Skin epidermis (tissue), 12 donors: ENCODE data around the gene TRIM73.
"Not testable (repeated sequence)": the region's sequence is repeated elsewhere in the genome, so short reads cannot be mapped to it uniquely, and the experiment has no call there.

ENCODE experiments used
- H3K27ac ChIP-seq, 21 experiments: fragments of 200-600 bp; sonication (generic) in 11 of 21; one replicate each; pipeline ENCODE4 v1.5.0; 2020; ENCODE audit warnings: mild to moderate bottlenecking in 3 of 21, inconsistent platforms in 2 of 21, moderate library complexity in 2 of 21
- H3K4me3 ChIP-seq, 7 experiments: fragments of 200-600 bp; sonication (generic) in 2 of 7; one replicate each; pipeline ENCODE4 v1.5.0; 2020; ENCODE audit warnings: inconsistent platforms in 2 of 7, mild to moderate bottlenecking in 2 of 7, moderate library complexity in 1 of 7

The TRIM73 gene

DNA sequence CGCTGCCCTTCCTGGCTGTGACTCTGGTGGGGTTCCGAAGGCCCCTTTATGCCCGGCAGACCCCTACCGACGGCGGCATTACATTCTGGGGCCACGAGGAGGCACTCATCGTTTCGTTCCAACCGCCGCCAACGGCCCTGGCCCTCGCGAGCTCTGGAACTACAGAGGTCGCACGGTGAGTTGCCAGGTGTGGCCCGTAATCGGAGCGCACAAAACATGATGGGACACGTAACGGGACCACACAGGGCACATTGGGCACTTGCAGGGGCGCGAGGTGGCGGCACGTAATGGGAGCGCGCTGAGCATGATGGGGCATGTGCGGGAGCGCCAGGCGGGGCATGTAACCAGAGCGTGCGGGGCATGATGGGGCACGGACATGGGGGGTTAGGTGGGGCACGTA, at the start of gene TRIM73:
TRIM73 (plus strand) TSS at position 301 of the 400 bp plus-strand sequence. CDS start 3,305 bp downstream, outside the sequence.
- H3K4me3 ChIP-seq, H3K27ac ChIP-seq: not testable (repeated sequence)

DNA sequence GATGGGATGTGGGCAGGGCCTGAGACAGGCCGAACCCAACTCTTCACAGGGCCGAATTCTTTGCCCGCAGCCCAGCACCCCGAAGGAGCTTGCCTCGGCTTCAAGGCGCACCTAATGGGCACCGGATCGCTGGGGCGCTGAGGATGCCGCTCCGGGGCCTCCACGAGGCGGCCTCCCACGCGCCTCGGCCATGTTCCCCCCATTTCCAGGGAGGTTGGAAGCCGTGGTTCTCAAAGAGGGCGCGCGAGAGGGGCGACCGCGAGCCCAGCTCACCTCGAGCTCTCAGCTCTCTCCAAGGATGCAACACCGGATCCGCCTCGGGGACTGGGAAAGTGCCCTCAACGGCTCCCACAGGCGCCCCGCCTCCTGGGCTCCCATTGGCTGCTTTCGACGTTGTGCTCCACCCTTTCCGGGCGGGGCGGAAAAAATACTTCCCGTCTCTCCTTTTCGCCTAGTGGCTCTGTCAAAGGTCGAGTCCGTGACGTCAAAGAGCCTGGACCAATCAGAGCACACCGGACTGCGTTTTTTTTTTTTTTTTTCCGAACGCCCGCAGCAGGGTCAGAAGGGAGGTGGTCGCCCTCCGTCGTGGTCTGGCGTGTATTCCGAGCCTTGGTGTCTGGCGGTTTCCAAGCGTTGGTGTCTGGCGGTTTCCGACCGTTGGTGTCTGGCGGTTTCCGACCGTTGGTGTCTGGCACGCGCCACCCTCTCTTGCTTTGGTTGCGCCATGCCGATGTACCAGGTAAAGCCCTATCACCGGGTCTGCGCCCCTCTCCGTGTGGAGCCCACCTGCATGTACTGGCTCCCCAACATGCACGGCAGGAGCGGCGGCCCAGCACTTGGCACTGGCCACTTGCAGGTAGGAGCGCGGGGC, 36.5 kb upstream of the TRIM73 start:
- peak overlapping the region in 5 of 7 experiments; percentile 16 to 48 (median 40) for H3K4me3 ChIP-seq
- H3K27ac ChIP-seq, result peak overlapping the region in 8 of 21 experiments; percentile 30 to 79 (median 54)

DNA sequence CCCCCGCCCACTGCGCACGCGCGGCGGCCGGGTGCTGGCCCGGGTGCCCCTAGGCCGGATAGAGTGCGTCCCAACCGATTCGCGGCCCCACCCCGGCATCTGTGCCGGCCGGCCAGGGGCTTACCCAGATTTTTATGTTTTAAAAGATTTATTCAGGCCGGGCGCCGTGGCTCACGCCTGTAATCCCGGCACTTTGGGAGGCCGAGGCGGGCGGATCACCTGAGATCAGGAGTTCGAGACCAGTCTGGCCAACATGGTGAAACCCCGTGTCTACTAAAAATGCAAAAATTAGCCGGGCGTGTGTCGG, 35.9 kb upstream of the TRIM73 start:
- peak overlapping the region in 4 of 21 experiments; percentile 30 to 79 (median 44) for H3K27ac ChIP-seq
- peak overlapping the region in 5 of 7 experiments; percentile 16 to 48 (median 40) for H3K4me3 ChIP-seq

DNA sequence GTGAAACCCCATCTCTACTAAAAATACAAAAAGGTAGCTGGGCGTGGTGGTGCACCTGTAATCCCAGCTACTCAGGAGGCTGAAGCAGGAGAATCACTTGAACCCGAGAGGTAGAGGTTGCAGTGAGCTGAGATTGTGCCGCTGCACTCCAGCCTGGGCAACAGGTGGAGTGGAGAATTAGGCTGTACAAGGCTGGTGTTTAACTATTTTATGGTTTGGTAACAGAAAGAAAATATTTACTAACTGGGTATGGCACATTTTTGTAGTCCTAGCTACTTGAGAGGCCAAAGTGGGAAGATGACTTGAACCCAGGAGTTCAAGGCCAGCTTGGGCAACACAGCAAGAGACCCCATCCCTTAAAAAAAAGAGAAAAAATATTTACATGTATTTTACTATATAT, 31.4 kb upstream of the TRIM73 start:
- H3K4me3 ChIP-seq, H3K27ac ChIP-seq: not testable (repeated sequence)

DNA sequence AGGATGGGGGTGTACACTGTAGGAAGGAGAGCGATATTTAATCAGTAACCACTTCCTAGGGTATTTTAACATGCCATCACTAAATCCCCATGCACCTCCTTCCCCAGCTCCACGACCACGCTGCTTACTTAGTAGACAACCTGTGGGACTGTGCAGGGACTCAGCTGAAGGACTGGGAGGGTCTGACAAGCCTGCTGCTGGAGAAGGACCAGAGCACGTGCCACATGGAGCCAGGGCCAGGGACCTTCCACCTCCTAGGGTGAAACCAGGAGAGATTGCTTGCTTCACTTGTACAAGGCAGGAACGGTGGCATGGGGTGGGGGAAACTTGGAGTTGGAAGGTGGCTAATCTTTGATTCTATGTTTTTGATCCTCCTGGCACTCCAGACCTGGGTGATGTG, 28.8 kb upstream of the TRIM73 start:
- not testable (repeated sequence) for H3K27ac ChIP-seq, H3K4me3 ChIP-seq

DNA sequence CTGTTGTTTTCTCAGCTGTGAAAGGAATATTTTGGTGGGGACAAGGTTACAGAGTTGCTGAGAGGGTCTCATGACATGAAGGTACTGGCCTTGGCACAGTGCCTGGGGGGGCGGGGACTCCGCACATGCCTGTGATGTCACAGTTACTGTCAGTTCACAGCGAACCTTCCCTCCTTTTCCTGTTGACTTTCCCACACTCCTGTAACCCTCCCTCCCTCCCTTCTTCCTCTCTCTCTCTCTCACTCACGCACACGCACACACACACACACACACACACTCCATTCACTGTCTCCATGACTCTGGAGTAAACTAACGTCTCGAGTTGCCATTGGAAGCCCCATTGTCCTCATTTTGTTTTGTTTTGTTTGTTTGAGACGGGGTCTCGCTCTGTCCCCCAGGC, 28.1 kb upstream of the TRIM73 start:
- H3K4me3 ChIP-seq, H3K27ac ChIP-seq: not testable (repeated sequence)

DNA sequence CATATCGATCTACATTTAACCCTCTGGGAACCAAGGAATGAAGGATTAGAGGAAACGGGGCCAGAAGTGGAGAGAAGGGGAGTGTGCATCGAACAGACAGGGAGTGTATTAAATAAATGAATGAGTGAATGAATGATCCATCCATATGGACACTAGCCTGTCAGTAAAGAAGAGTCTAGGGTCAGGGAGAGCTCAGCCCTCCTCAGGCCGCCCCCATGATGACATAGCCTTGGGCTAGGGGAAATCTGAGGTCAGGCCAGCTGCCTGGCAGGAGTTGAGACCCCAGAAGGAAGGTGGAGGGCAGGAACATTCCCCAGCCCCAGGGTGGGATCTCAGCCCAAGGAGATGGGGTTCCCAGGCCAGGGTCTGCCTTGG, 21.3 kb upstream of the TRIM73 start:
- H3K4me3 ChIP-seq, result not testable (repeated sequence)

DNA sequence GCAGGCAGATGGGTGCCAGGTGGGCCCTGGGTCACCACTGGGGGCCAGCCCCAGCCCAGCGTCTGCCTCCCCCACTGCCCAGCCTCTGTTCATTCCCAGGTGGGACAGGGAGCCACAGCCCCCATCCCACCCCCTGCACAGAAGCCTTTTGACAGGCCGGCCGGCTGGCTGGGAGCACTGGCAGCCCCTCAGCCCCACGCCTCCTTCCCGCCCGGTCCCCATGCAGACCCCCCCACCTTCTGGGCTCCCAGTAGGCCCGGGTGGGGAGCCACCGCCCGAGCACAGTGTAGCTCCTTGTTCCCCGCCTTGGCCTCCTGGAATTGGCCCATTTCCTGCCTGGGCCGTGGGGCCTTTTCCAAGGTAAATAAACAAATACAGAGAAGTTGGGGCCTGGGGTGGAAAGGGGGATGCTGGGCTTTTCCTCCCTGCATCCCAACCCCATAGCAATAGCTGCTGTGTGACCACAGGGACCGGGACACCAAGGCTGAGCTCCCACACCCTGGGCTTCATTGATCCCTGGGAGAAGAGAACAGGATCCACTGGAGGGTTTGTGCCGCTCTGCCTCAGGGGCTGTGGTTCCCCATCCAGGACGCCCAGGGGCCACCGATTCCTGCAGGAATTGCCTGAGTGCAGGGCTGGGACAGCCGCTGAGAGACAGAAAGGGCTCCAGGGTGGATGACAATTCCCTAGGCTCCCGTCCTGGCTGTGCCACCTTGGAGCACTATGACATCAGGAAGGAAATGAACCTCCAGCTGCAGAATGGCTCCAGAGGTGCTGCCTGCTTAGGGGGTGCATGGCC, 20.7 kb upstream of the TRIM73 start:
- H3K27ac ChIP-seq, H3K4me3 ChIP-seq: not testable (repeated sequence)

More for the DNA sequence above, 21.3 kb upstream of the TRIM73 start:
- not testable (repeated sequence) for H3K27ac ChIP-seq

DNA sequence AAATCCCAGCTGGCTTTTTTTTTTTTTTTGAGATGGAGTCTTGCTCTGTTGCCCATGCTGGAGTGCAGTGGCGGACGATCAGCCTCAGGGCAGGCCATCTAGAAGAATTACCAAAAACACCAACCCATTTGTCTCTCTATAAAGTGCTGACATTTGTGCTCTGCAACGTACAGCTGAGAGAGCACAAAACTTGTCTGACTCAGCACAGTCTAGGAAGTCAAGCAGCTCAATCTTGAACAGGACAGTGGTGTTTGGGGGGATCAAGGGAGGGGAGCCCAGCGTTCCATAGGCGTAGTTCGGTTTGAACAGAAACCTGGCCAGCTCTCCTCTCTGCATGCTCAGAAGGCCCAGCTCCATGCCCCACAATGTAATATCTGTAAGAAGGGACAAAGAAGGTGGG, 2.2 kb upstream of the TRIM73 start:
- not testable (repeated sequence) for H3K27ac ChIP-seq, H3K4me3 ChIP-seq

DNA sequence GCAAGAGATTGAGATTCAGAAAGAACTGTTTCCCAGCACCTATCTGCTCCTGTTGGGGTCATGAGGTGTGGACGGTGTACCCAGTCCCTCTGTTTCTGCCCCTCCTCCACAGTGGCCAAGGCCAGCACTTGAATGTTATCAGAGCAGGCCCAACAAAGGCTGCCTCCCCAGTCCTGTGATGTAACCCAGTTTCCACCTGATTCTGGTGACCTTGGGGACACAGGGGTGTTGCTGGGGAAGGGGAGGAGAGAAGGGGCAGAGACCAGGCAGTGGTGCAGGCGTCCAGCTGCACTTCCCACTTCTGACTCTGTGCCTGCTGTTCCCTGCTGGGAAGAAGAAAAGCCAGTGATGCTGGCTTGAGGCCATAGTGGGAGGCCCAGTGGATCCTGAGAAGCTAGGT, 2.4 kb downstream of the TRIM73 start:
- not testable (repeated sequence) for H3K4me3 ChIP-seq, H3K27ac ChIP-seq

DNA sequence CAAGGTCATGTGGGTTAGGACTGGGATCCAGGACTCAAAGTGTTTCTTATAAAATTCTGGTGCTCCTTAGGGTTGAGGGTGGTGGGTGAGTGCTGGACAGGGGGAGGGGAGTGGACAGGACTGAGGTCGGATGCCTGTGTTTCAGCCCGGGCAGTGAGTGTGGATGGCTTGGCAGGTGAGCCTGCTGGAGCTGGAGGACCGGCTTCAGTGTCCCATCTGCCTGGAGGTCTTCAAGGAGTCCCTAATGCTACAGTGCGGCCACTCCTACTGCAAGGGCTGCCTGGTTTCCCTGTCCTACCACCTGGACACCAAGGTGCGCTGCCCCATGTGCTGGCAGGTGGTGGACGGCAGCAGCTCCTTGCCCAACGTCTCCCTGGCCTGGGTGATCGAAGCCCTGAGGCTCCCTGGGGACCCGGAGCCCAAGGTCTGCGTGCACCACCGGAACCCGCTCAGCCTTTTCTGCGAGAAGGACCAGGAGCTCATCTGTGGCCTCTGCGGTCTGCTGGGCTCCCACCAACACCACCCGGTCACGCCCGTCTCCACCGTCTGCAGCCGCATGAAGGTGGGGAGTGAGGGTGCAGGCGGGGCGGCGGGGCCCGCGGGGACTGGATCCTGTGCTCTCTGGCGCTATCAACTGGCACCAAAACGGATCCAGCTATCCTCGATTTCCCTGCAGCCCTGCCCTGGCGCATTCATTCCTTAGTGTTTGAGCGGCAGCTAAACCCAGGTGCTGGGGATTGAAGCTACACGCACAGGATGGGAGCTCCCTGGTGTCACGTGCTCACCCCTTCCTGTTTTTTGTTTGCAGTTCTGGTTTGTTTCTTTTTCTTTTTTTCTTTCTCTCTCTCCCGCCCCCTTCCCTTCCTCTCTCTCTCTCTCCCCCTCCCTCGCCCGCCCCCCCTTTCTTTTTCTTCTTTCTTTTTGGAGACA, 3.6 kb downstream of the TRIM73 start:
- not testable (repeated sequence) for H3K27ac ChIP-seq, H3K4me3 ChIP-seq

DNA sequence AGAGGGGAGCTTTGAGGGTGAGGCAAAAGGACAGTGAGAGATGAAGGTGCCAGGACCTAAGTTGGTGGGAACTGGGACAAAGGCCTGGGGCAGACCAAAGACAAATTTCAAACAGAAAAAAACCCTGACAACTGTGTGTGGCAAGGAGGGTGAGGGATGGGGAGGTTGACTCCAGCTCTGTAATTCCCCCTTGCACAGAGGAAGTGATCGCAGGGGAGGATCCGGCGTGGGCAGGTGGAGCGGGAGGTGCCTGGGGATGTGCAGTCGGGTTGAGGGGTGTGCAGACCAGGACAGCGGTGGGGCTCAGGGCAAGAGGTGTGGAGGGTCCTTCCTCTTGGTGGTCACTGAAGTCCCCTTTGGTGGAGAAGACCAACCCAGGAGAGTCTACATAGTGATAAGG, 5.1 kb downstream of the TRIM73 start:
- H3K4me3 ChIP-seq, result not testable (repeated sequence)

DNA sequence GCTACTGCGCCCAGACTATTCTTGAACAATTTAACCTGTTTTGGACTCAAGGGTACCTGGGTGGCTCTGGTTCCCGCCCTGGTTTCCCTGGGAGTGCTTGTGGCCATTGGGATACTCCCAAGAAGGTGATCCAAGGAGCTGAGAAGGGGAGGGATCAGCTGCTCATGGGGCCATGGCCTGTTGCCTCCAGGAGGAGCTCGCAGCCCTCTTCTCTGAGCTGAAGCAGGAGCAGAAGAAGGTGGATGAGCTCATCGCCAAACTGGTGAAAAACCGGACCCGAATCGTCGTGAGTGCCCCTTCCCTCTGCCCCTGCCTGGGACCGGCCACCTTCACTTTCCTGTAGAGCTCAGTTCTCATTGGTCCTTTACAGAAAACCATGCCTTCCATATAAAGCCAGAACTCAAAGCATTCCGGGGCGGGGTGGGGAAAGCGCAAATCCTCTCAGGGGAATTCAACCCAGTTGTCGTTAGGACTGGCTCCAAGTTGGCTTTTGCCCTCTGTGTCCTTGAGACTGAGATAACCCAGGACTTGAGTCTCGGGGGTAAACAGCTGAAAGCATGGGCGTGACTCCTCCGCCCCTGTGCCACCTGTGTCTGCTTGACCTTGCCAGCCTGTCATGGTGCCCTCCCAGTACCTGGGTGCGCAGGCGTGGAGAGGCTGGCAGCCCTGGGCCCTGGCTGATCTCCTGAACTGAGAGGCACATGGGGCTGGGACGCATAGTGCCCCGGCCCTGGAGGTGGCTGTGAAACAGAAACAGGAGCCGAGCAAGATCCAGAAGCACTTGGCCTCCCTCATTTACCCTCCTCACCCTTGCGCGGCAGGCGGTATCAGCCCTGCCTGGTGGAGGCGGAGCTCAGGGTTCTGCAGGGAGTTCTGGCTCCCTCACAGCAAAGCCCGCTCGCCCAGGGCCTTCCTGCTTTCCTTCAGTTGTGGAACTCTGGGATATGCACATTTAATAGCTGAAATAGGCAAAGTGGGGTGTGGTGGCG, 8.3 kb downstream of the TRIM73 start:
- H3K4me3 ChIP-seq, H3K27ac ChIP-seq: not testable (repeated sequence)

More for the DNA sequence above, 5.1 kb downstream of the TRIM73 start:
- H3K27ac ChIP-seq, result not testable (repeated sequence)

DNA sequence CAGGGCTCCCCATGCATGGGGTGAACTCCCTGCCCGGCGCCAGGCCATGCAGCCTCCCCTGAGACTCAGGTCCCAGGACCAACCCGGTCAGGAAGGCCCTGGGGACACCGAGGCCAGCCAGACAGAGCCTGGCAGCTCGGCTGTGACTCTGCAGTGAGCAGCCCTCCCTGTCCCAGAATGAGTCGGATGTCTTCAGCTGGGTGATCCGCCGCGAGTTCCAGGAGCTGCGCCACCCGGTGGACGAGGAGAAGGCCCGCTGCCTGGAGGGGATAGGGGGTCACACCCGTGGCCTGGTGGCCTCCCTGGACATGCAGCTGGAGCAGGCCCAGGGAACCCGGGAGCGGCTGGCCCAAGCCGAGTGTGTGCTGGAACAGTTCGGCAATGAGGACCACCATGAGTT, 9.2 kb downstream of the TRIM73 start:
- H3K27ac ChIP-seq, H3K4me3 ChIP-seq: not testable (repeated sequence)

DNA sequence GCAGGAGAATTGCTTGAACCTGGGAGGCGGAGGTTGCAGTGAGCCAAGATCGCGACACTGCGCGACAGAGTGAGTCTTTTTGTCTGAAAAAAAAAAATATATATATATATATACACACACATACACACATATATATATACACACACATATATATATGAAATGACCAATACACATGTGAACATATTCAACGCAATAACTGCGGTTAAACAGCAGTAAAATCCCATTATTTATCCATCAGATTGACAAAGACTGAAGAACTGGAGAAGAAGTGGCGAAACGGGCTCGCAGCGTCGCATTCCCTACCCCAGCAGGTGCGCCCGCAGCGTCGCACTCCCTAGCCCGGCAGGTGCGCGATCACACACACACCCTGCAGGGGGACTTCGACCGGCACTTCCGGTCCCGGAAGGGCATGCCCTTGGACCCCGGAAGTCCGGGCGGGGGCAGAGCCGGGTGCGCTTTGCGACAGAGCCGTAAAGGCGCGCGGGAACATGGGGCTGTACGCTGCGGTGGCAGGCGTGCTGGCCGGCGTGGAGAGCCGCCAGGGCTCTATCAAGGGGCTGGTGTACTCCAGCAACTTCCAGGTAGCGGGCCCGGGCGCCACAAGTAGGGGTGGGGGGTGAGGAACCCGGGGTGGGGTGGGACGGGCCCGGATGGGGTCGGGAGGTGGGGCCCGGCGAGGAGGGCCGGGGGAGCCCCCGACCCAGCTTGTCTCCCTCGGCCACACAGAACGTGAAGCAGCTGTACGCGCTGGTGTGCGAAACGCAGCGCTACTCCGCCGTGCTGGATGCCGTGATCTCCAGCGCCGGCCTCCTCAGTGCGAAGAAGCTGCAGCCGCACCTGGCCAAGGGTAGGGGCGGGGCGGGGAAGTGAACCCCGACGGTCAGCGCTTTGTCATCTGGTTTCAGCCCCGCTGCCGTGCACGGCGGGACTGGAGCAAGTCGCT, 14.7 kb downstream of the TRIM73 start:
- peak overlapping the region; percentile 29 to 42 (median 31) for H3K4me3 ChIP-seq
- not testable (repeated sequence) for H3K27ac ChIP-seq

DNA sequence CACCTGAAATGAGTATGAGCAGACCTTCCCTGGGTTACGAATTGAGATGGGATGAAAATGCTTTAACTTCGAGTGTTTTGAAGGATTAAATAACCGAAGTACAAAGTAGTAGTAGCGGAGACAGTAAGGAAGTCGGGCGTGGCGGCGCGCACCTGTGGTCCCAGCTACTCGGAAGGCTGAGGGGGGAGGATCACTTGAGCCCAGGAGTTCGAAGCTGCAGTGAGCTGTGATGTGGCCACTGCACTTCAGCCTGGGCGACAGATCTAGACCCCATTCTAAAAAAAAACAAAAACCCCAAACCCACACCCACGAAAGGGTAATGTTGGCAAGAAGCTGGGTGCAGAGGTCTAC, 15.4 kb downstream of the TRIM73 start:
- not testable (repeated sequence) for H3K27ac ChIP-seq, H3K4me3 ChIP-seq

DNA sequence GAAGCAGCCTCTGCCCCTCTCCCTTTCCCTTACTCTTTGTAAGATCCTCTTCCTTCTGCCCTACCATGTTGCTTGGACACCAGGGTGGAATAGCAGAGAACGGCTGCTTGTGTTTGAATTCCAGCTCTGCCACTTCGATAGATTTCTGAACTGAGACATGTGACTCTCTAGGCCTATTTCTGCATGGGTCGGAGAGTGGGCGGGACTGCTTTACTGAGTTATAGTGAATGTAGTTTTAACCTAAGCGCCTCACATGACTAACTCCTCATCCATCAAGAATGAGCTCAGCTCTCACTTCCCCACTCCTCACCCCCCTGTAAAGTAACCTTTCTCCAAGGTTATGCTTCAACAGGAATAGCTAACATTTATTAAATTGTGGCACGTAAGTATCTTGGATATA, 18.8 kb downstream of the TRIM73 start:
- not testable (repeated sequence) for H3K4me3 ChIP-seq, H3K27ac ChIP-seq
